ENCODE data around the gene FDXR.

FDXR gene

DNA sequence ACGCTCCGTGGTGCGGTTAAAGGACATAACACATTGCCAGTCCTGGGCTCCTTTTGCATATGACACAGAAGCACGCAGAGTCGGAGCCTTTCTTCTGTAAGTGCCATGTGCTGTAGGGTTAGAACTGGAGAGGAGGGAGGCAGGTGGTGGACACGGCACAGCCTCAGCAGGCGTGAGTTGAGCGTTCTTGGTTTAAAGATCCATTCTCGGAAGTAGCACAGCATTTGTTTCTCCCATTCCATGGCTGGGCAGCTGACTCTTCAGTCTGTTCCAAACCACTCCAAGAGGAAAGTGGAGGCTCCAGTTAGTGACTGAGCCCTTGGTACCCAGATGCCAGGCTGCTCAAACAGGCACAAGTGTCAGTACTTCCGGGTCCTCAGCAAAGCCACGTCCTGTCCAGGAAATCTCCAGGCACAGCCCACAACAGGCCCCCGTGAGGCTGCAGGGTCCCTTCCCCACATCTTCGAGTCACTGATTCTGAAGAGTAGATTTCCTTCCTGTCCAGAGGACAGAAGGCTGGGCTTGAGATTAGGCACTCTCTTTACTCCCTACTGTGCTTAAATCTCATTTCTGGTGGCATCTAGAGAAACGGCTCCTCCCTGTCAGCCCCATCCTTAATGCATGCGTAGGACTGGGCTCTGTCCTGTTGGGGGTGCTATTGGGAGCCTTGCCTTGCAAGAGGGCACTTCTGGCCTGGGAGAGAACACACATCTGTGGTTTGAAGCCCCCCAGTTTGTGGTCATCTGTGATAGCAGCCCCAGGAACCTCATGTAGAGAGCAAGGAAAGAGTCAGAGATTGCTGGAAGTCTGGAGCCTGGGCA is 57.0 kb downstream of the FDXR start:
- in situ Hi-C loops (cut with MboI; ENCODE audit: low sequenced_read_pairs), result no loop called here

DNA sequence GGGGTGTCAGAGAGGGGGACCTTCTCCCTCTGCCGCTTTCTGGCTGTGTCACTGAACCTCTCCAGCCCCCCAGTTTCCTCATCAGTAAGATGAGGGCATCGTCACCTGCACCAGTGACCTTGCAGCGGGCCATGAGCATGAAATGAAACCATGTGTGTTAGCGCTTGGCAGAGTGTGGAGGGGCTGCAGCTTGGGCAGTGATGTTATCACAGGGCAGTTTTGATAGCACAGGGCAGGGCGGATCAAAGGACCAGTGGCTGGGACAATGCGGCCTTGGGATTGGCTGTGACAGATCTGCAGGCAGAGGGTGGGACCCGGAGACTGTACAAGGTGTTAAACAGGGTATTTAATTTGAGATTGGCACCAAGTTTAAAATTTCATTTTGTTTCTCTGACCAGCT is 57.7 kb downstream of the FDXR start:
- in situ Hi-C loops (cut with MboI; ENCODE audit: low sequenced_read_pairs), result no loop called here

DNA sequence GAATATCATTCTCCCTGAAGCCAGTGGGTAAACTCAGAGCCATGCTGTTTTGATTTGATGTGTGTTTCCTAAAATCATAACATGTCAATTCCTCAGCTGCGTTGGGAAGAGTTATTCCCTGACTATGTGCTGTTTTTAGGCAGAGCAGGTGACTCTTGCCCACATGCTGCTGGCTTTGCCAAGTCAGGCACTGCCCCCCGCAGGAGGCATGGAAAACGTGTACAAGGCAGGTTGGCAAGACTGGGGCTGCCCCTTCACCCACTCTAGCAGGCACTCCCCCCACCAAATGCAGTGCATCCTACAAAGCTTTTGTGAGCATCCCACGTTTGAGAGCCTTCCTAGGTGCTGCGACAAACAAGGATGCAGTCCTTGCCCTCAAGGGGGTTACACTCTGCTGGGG is 58.3 kb downstream of the FDXR start:
- in situ Hi-C loops (cut with MboI; ENCODE audit: low sequenced_read_pairs), result no loop called here
